GM12801 (cell line): ENCODE results near the gene DCUN1D1.

Source experiments
- CTCF ChIP-seq: IDR thresholded peaks from one replicate; pipeline ENCODE4 v1.5.1; 2011; ENCODE audit warnings: control low read depth; ENCODE audit not compliant: insufficient read length; ENCODE audit errors: extremely low read depth

Gene DCUN1D1

GRCh38 chr3:182983876-182984275, 3.5 kb upstream of the DCUN1D1 start:
- TF ChIP-seq CTCF: no peak

GRCh38 chr3:182981038-182981380, 671 bp upstream of the DCUN1D1 start:
- TF ChIP-seq CTCF: no peak

GRCh38 chr3:182979674-182980191, 605 bp downstream of the DCUN1D1 start:
- TF ChIP-seq CTCF: no peak

- TF ChIP-seq CTCF: no peak
Measured at GRCh38 chr3:182979103-182979673, 1.1 kb downstream of the DCUN1D1 start.

GRCh38 chr3:182978387-182978786, 2.0 kb downstream of the DCUN1D1 start:
- no peak for TF ChIP-seq CTCF

GRCh38 chr3:182973047-182973446, 7.3 kb downstream of the DCUN1D1 start:
- no peak for TF ChIP-seq CTCF

GRCh38 chr3:182972387-182972786, 8.0 kb downstream of the DCUN1D1 start:
- no peak for TF ChIP-seq CTCF
